H9 (cell line): Measurements from ENCODE around the gene B4GALT1. TPM values are rescaled to one million over a fixed set of nuclear protein-coding genes. Genes with fewer than 3 reads are reported as not detected.

Experiments
- DNase-seq: peaks from one replicate; pipeline ENCODE4 v3.0.0-alpha.2; 2017
- H2AFZ ChIP-seq: one replicate; pipeline ENCODE4 v1.6.1; 2013; ENCODE audit warnings: mild to moderate bottlenecking, low read length, control low read depth, moderate library complexity
- H2AK5ac ChIP-seq: 2 replicates; pipeline ENCODE4 v1.6.1; 2013; ENCODE audit warnings: low read length, control low read depth, mixed read lengths; ENCODE audit not compliant: insufficient read length
- H2BK120ac ChIP-seq: one replicate; pipeline ENCODE4 v1.6.1; 2013; ENCODE audit warnings: low read depth, mild to moderate bottlenecking, low read length, control low read depth, inconsistent platforms; ENCODE audit not compliant: poor library complexity, severe bottlenecking
- H2BK12ac ChIP-seq: 2 replicates; pipeline ENCODE4 v1.6.1; 2013; ENCODE audit warnings: low read length, control low read depth, mixed read lengths, low read depth; ENCODE audit not compliant: insufficient read length
- H2BK15ac ChIP-seq: 2 replicates; pipeline ENCODE4 v1.6.1; 2013; ENCODE audit warnings: low read depth, low read length, control low read depth
- H2BK20ac ChIP-seq: one replicate; pipeline ENCODE4 v1.6.1; 2013; ENCODE audit warnings: low read depth, mild to moderate bottlenecking, low read length, control low read depth, inconsistent platforms; ENCODE audit not compliant: poor library complexity, severe bottlenecking
- H2BK5ac ChIP-seq: 2 replicates; pipeline ENCODE4 v1.6.1; 2013; ENCODE audit warnings: low read length, control low read depth, mixed read lengths; ENCODE audit not compliant: insufficient read length
- H3K14ac ChIP-seq: 2 replicates; pipeline ENCODE4 v1.6.1; 2013; ENCODE audit warnings: low read length, control low read depth; ENCODE audit not compliant: insufficient read depth
- H3K18ac ChIP-seq: 2 replicates; pipeline ENCODE4 v1.6.1; 2013; ENCODE audit warnings: low read depth, mild to moderate bottlenecking, mixed read lengths, low read length, control low read depth; ENCODE audit not compliant: insufficient read length
- H3K23ac ChIP-seq: 2 replicates; pipeline ENCODE4 v1.6.1; 2013; ENCODE audit warnings: low read length, control low read depth, mixed read lengths, low read depth; ENCODE audit not compliant: insufficient read length
- H3K23me2 ChIP-seq: 2 replicates; pipeline ENCODE4 v1.6.1; 2013; ENCODE audit warnings: low read depth, mild to moderate bottlenecking, mixed read lengths, low read length, control low read depth; ENCODE audit not compliant: insufficient read length, poor library complexity, severe bottlenecking
- H3K27ac ChIP-seq: 2 replicates; pipeline ENCODE4 v1.5.1; 2013; ENCODE audit warnings: low read length, control low read depth, mixed read lengths, low read depth; ENCODE audit not compliant: insufficient read length
- H3K27me3 ChIP-seq: 2 replicates; pipeline ENCODE4 v1.6.1; 2013; ENCODE audit warnings: low read length, control low read depth, inconsistent platforms; ENCODE audit not compliant: insufficient read depth
- H3K4ac ChIP-seq: 2 replicates; pipeline ENCODE4 v1.6.1; 2013; ENCODE audit warnings: low read depth, mild to moderate bottlenecking, control low read depth, inconsistent platforms, low read length, moderate library complexity
- H3K4me1 ChIP-seq: 2 replicates; pipeline ENCODE4 v1.6.1; 2013; ENCODE audit warnings: low read length, control low read depth, inconsistent platforms; ENCODE audit not compliant: insufficient read depth
- H3K4me2 ChIP-seq: 2 replicates; pipeline ENCODE4 v1.6.1; 2013; ENCODE audit warnings: low read length, control low read depth, mixed read lengths; ENCODE audit not compliant: insufficient read length, insufficient read depth
- H3K56ac ChIP-seq: 2 replicates; pipeline ENCODE4 v1.6.1; 2013; ENCODE audit warnings: low read depth, mild to moderate bottlenecking, mixed read lengths, low read length, control low read depth; ENCODE audit not compliant: insufficient read length
- H3K79me1 ChIP-seq: 2 replicates; pipeline ENCODE4 v1.6.1; 2013; ENCODE audit warnings: low read depth, mild to moderate bottlenecking, moderate library complexity, low read length, control low read depth, inconsistent platforms; ENCODE audit not compliant: insufficient read depth, poor library complexity, severe bottlenecking
- H3K79me2 ChIP-seq: 2 replicates; pipeline ENCODE4 v1.6.1; 2013; ENCODE audit warnings: low read length, control low read depth, inconsistent platforms; ENCODE audit not compliant: insufficient read depth
- H3K9ac ChIP-seq: 2 replicates; pipeline ENCODE4 v1.6.1; 2013; ENCODE audit warnings: low read length, control low read depth, mixed read lengths; ENCODE audit not compliant: insufficient read length; ENCODE audit errors: extremely low read depth
- H3K9me3 ChIP-seq: one replicate; pipeline ENCODE4 v1.6.1; 2013; ENCODE audit warnings: low read depth, low read length, inconsistent platforms; ENCODE audit not compliant: control insufficient read depth
- H3T11ph ChIP-seq: one replicate; pipeline ENCODE4 v1.6.1; 2013; ENCODE audit warnings: mild to moderate bottlenecking, low read length, control low read depth, inconsistent platforms
- H4K20me1 ChIP-seq: one replicate; pipeline ENCODE4 v1.6.1; 2013; ENCODE audit not compliant: control insufficient read depth, insufficient read length, insufficient read depth
- H4K5ac ChIP-seq: 2 replicates; pipeline ENCODE4 v1.6.1; 2013; ENCODE audit warnings: low read depth, mild to moderate bottlenecking, mixed read lengths, low read length, control low read depth; ENCODE audit not compliant: insufficient read length
- H4K8ac ChIP-seq: replicated peaks from 2 replicates; pipeline ENCODE4 v1.6.1; 2013; ENCODE audit warnings: low read length, control low read depth, mixed read lengths, low read depth; ENCODE audit not compliant: insufficient read length
- H4K91ac ChIP-seq: 2 replicates; pipeline ENCODE4 v1.6.1; 2013; ENCODE audit warnings: low read depth, mild to moderate bottlenecking, moderate library complexity, mixed read lengths, low read length, control low read depth; ENCODE audit not compliant: insufficient read length
- H3K27ac Mint-ChIP-seq, 3 experiments: 2 replicates in 2 of 3; 3 replicates in 1 of 3; pipeline ENCODE4 v1.8.0; 2020 to 2021; ENCODE audit warnings: mixed read lengths in 3 of 3, mild to moderate bottlenecking in 1 of 3, moderate library complexity in 1 of 3
- H3K27me3 Mint-ChIP-seq: 2 replicates; pipeline ENCODE4 v1.8.0; 2021; ENCODE audit warnings: low read depth, mild to moderate bottlenecking, moderate library complexity, mixed read lengths
- H3K36me3 Mint-ChIP-seq, 3 experiments: 2 replicates in 2 of 3; 3 replicates in 1 of 3; pipeline ENCODE4 v1.8.0; 2020 to 2021; ENCODE audit warnings: low read depth in 3 of 3, mixed read lengths in 3 of 3; ENCODE audit not compliant: insufficient read depth in 1 of 3
- H3K4me1 Mint-ChIP-seq, 2 experiments: 2 replicates each; pipeline ENCODE4 v1.8.0; 2020; ENCODE audit warnings: mixed read lengths in 2 of 2
- H3K4me3 Mint-ChIP-seq, 2 experiments: 2 replicates in 1 of 2; 3 replicates in 1 of 2; pipeline ENCODE4 v1.8.0; 2020 to 2021; ENCODE audit warnings: mild to moderate bottlenecking in 2 of 2, mixed read lengths in 2 of 2, moderate library complexity in 1 of 2
- H3K9me3 Mint-ChIP-seq, 2 experiments: 2 replicates in 1 of 2; 3 replicates in 1 of 2; pipeline ENCODE4 v1.8.0; 2020; ENCODE audit warnings: mild to moderate bottlenecking in 2 of 2, mixed read lengths in 2 of 2, moderate library complexity in 1 of 2
- CTCF ChIP-seq: fragments of 200-600 bp; sonication (generic); conservative IDR thresholded peaks from 3 replicates; pipeline ENCODE4 v1.8.0; 2021; ENCODE audit warnings: antibody characterized with exemption, mild to moderate bottlenecking
- WGBS: extraction: QIAGEN DNeasy Blood & Tissue Kit; methylation state at CpG from one replicate; pipeline ENCODE4 v1.1.7; 2013; ENCODE audit warnings: missing lambda C conversion rate, low lambda C conversion rate, mixed read lengths; ENCODE audit not compliant: insufficient read length; ENCODE audit errors: extremely low coverage; 5-methylcytosine and 5-hydroxymethylcytosine counted together
- total RNA-seq: library from RNA; stranded (reverse); gene quantifications from 2 replicates; pipeline ENCODE4 v1.2.1, GENCODE V29; 2021

The B4GALT1 gene
- total RNA-seq, 1 experiment from 2014 or later: 15.3 TPM

- no peak for TF ChIP-seq CTCF
- Histone ChIP-seq H4K91ac (no peak overlapping the region), H3K79me2 (no peaks in the 10 kb centered on the region), H3K79me1 (no peaks in the 10 kb centered on the region), H3K4ac (no peak overlapping the region), H2AK5ac (no peak overlapping the region), H3K56ac (no peak overlapping the region), H3K14ac (no peak overlapping the region), H4K20me1 (no peaks in the 10 kb centered on the region), H3K9me3 (no peaks in the 10 kb centered on the region), H2BK120ac (no peak overlapping the region), H2BK15ac (no peak overlapping the region; the same call in 1 of the 2 replicates), H3K27ac (no peak overlapping the region), H3K18ac (no peak overlapping the region), H3K4me2 (no peak overlapping the region), H3K27me3 (no peaks in the 10 kb centered on the region), H3T11ph (no peak overlapping the region), H4K5ac (no peak overlapping the region), H2BK20ac (no peak overlapping the region), H3K23ac (no peak overlapping the region), H3K23me2 (no peaks in the 10 kb centered on the region), H3K4me1 (no peaks in the 10 kb centered on the region), H3K9ac (no peak overlapping the region), H2AFZ (no peak overlapping the region), H2BK12ac (no peak overlapping the region), H2BK5ac (no peak overlapping the region), H4K8ac (no peak overlapping the region)
- Mint-ChIP-seq H3K27me3 (peaks cover 6% of the 10 kb centered on the region), H3K9me3 (no peaks in the 10 kb centered on the region), H3K27ac (no peak overlapping the region; a peak in 1 of 7 replicates), H3K4me1 (peaks cover 7% of the 10 kb centered on the region in 2 experiments), H3K4me3 (no peak overlapping the region), H3K36me3 (no peaks in the 10 kb centered on the region)
- WGBS: no CpG with 5 or more reads among the region's 6 CpGs
- DNase-seq: no peak
These were observed 31.0 kb upstream of the B4GALT1 start for GRCh38 chr9:33198165-33198564.
